Dendritic cell treated with granulocyte-macrophage colony-stimulating factor and Interleukin-4, amounts not matched to agents 40 ng/mL and 50 ng/mL, for 4 days (primary cell): ENCODE measurements around the gene GRIA4.

Source experiments
- H3K27ac Mint-ChIP-seq: one replicate; pipeline ENCODE4 v1.8.0; 2022; ENCODE audit warnings: mild to moderate bottlenecking, mixed read lengths
- H3K27me3 Mint-ChIP-seq: one replicate; pipeline ENCODE4 v1.8.0; 2022; ENCODE audit warnings: mild to moderate bottlenecking, mixed read lengths
- H3K36me3 Mint-ChIP-seq: one replicate; pipeline ENCODE4 v1.8.0; 2022; ENCODE audit warnings: low read depth, mixed read lengths
- H3K4me1 Mint-ChIP-seq: one replicate; pipeline ENCODE4 v1.8.0; 2022; ENCODE audit warnings: low read depth, mixed read lengths
- H3K4me3 Mint-ChIP-seq: one replicate; pipeline ENCODE4 v1.8.0; 2022; ENCODE audit warnings: mild to moderate bottlenecking, moderate library complexity, mixed read lengths
- H3K9me3 Mint-ChIP-seq: one replicate; pipeline ENCODE4 v1.8.0; 2022; ENCODE audit warnings: mixed read lengths
- intact Hi-C: fragments of 100-400 bp; cut with micrococcal nuclease; formaldehyde crosslinking; loops from one replicate; pipeline ENCODE4 v1.15.0; 2022

GRIA4 gene

GRCh38 chr11:105881027-105881426, 271.2 kb downstream of the GRIA4 start:
- no peaks in the 10 kb centered on the region for H3K36me3 Mint-ChIP-seq
- intact Hi-C loops = no loop called here
- no peaks in the 10 kb centered on the region for H3K9me3 Mint-ChIP-seq
- no peaks in the 10 kb centered on the region for H3K4me1 Mint-ChIP-seq
- no peaks in the 10 kb centered on the region for H3K27me3 Mint-ChIP-seq
- H3K4me3 Mint-ChIP-seq = no peak overlapping the region
- H3K27ac Mint-ChIP-seq = no peak overlapping the region

GRCh38 chr11:105884436-105884835, 274.6 kb downstream of the GRIA4 start:
- no peak overlapping the region for H3K27ac Mint-ChIP-seq
- no peak overlapping the region for H3K4me3 Mint-ChIP-seq
- intact Hi-C loops = no loop called here
- no peaks in the 10 kb centered on the region for H3K4me1 Mint-ChIP-seq
- no peaks in the 10 kb centered on the region for H3K9me3 Mint-ChIP-seq
- no peaks in the 10 kb centered on the region for H3K27me3 Mint-ChIP-seq
- H3K36me3 Mint-ChIP-seq = no peaks in the 10 kb centered on the region

- Mint-ChIP-seq H3K4me3 (no peak overlapping the region), H3K9me3 (peaks cover 8% of the 10 kb centered on the region)
- intact Hi-C loops = no loop called here
Observed at GRCh38 chr11:105891685-105892084, 281.8 kb downstream of the GRIA4 start.

GRCh38 chr11:105897161-105897560, 287.3 kb downstream of the GRIA4 start:
- H3K27me3 Mint-ChIP-seq = no peaks in the 10 kb centered on the region
- no peak overlapping the region for H3K27ac Mint-ChIP-seq
- intact Hi-C loops = no loop called here
- peaks cover 8% of the 10 kb centered on the region for H3K9me3 Mint-ChIP-seq
- no peaks in the 10 kb centered on the region for H3K36me3 Mint-ChIP-seq
- no peaks in the 10 kb centered on the region for H3K4me1 Mint-ChIP-seq
- H3K4me3 Mint-ChIP-seq = no peak overlapping the region

More at GRCh38 chr11:105891685-105892084, 281.8 kb downstream of the GRIA4 start:
- H3K27me3 Mint-ChIP-seq = no peaks in the 10 kb centered on the region
- no peak overlapping the region for H3K27ac Mint-ChIP-seq
- H3K36me3 Mint-ChIP-seq = no peaks in the 10 kb centered on the region
- H3K4me1 Mint-ChIP-seq = no peaks in the 10 kb centered on the region

- no peaks in the 10 kb centered on the region for H3K27me3 Mint-ChIP-seq
- H3K9me3 Mint-ChIP-seq = peaks cover 8% of the 10 kb centered on the region
- no peaks in the 10 kb centered on the region for H3K36me3 Mint-ChIP-seq
- H3K27ac Mint-ChIP-seq = no peak overlapping the region
- no peaks in the 10 kb centered on the region for H3K4me1 Mint-ChIP-seq
- H3K4me3 Mint-ChIP-seq = no peak overlapping the region
- intact Hi-C loops = no loop called here
Observed at GRCh38 chr11:105899772-105900171, 289.9 kb downstream of the GRIA4 start.

GRCh38 chr11:105900515-105901035, 290.7 kb downstream of the GRIA4 start:
- no peaks in the 10 kb centered on the region for H3K27me3 Mint-ChIP-seq
- H3K4me1 Mint-ChIP-seq = no peaks in the 10 kb centered on the region
- intact Hi-C loops = no loop called here
- H3K27ac Mint-ChIP-seq = no peak overlapping the region
- H3K4me3 Mint-ChIP-seq = no peak overlapping the region
- H3K9me3 Mint-ChIP-seq = peaks cover 1% of the 10 kb centered on the region
- no peaks in the 10 kb centered on the region for H3K36me3 Mint-ChIP-seq

- intact Hi-C loops = no loop called here
- H3K27ac Mint-ChIP-seq = no peak overlapping the region
- H3K4me1 Mint-ChIP-seq = no peaks in the 10 kb centered on the region
- no peaks in the 10 kb centered on the region for H3K9me3 Mint-ChIP-seq
- no peak overlapping the region for H3K4me3 Mint-ChIP-seq
- H3K27me3 Mint-ChIP-seq = no peaks in the 10 kb centered on the region
- no peaks in the 10 kb centered on the region for H3K36me3 Mint-ChIP-seq
Observed at GRCh38 chr11:105903113-105903512, 293.2 kb downstream of the GRIA4 start.

- Mint-ChIP-seq H3K27me3 (no peaks in the 10 kb centered on the region), H3K9me3 (no peaks in the 10 kb centered on the region), H3K36me3 (no peaks in the 10 kb centered on the region), H3K27ac (no peak overlapping the region), H3K4me1 (no peaks in the 10 kb centered on the region), H3K4me3 (no peak overlapping the region)
- intact Hi-C loops = no loop called here
Observed at GRCh38 chr11:105906517-105906916, 296.6 kb downstream of the GRIA4 start.

- no peaks in the 10 kb centered on the region for H3K9me3 Mint-ChIP-seq
- no peaks in the 10 kb centered on the region for H3K27me3 Mint-ChIP-seq
- no peaks in the 10 kb centered on the region for H3K4me1 Mint-ChIP-seq
- H3K27ac Mint-ChIP-seq = no peak overlapping the region
- intact Hi-C loops = no loop called here
- H3K4me3 Mint-ChIP-seq = no peak overlapping the region
- no peaks in the 10 kb centered on the region for H3K36me3 Mint-ChIP-seq
Observed at GRCh38 chr11:105907319-105907718, 297.4 kb downstream of the GRIA4 start.

- H3K4me1 Mint-ChIP-seq = no peaks in the 10 kb centered on the region
- no peak overlapping the region for H3K27ac Mint-ChIP-seq
- H3K9me3 Mint-ChIP-seq = no peaks in the 10 kb centered on the region
- no peak overlapping the region for H3K4me3 Mint-ChIP-seq
- intact Hi-C loops = no loop called here
- no peaks in the 10 kb centered on the region for H3K27me3 Mint-ChIP-seq
- no peaks in the 10 kb centered on the region for H3K36me3 Mint-ChIP-seq
Observed at GRCh38 chr11:105910095-105910715, 300.3 kb downstream of the GRIA4 start.

- intact Hi-C loops = no loop called here
- H3K27ac Mint-ChIP-seq = no peak overlapping the region
- H3K4me3 Mint-ChIP-seq = no peak overlapping the region
Observed at GRCh38 chr11:105911454-105911853, 301.6 kb downstream of the GRIA4 start.

GRCh38 chr11:105912666-105913065, 302.8 kb downstream of the GRIA4 start:
- no peaks in the 10 kb centered on the region for H3K27me3 Mint-ChIP-seq
- no peak overlapping the region for H3K27ac Mint-ChIP-seq
- no peak overlapping the region for H3K4me3 Mint-ChIP-seq
- H3K9me3 Mint-ChIP-seq = no peaks in the 10 kb centered on the region
- intact Hi-C loops = no loop called here
- H3K36me3 Mint-ChIP-seq = no peaks in the 10 kb centered on the region
- no peaks in the 10 kb centered on the region for H3K4me1 Mint-ChIP-seq

More at GRCh38 chr11:105911454-105911853, 301.6 kb downstream of the GRIA4 start:
- no peaks in the 10 kb centered on the region for H3K4me1 Mint-ChIP-seq
- no peaks in the 10 kb centered on the region for H3K9me3 Mint-ChIP-seq
- H3K36me3 Mint-ChIP-seq = no peaks in the 10 kb centered on the region
- no peaks in the 10 kb centered on the region for H3K27me3 Mint-ChIP-seq

GRCh38 chr11:105915021-105915420, 305.1 kb downstream of the GRIA4 start:
- Mint-ChIP-seq H3K9me3 (no peaks in the 10 kb centered on the region), H3K27ac (no peak overlapping the region), H3K4me1 (no peaks in the 10 kb centered on the region), H3K36me3 (no peaks in the 10 kb centered on the region), H3K4me3 (no peak overlapping the region), H3K27me3 (no peaks in the 10 kb centered on the region)
- intact Hi-C loops = no loop called here

GRCh38 chr11:105918039-105918438, 308.2 kb downstream of the GRIA4 start:
- H3K36me3 Mint-ChIP-seq = no peaks in the 10 kb centered on the region
- no peaks in the 10 kb centered on the region for H3K9me3 Mint-ChIP-seq
- H3K27ac Mint-ChIP-seq = no peak overlapping the region
- no peaks in the 10 kb centered on the region for H3K4me1 Mint-ChIP-seq
- no peaks in the 10 kb centered on the region for H3K27me3 Mint-ChIP-seq
- no peak overlapping the region for H3K4me3 Mint-ChIP-seq
- intact Hi-C loops = no loop called here

- Mint-ChIP-seq H3K36me3 (no peaks in the 10 kb centered on the region), H3K4me3 (no peak overlapping the region), H3K9me3 (no peaks in the 10 kb centered on the region), H3K27ac (no peak overlapping the region), H3K4me1 (no peaks in the 10 kb centered on the region), H3K27me3 (no peaks in the 10 kb centered on the region)
- intact Hi-C loops = no loop called here
Observed at GRCh38 chr11:105918600-105918999, 308.7 kb downstream of the GRIA4 start.
